HG03442 (cell line): Measurements from ENCODE around the gene TMEM258.

Source experiments
- ATAC-seq: cut with Tn5 transposase; IDR thresholded peaks from one replicate; pipeline ENCODE4 v1.9.1; 2021; ENCODE audit warnings: mild to moderate bottlenecking, moderate library complexity; ENCODE audit not compliant: unreplicated experiment

The TMEM258 gene

GRCh38 chr11:61744609-61745156, 47.7 kb downstream of the TMEM258 start:
- no peak for ATAC-seq

- ATAC-seq = no peak
Observed at GRCh38 chr11:61744181-61744580, 48.2 kb downstream of the TMEM258 start.

- ATAC-seq = no peak
Observed at GRCh38 chr11:61743486-61744095, 48.8 kb downstream of the TMEM258 start.

GRCh38 chr11:61742391-61742790, 50.0 kb downstream of the TMEM258 start:
- no peak for ATAC-seq

GRCh38 chr11:61739966-61740365, 52.4 kb downstream of the TMEM258 start:
- no peak for ATAC-seq

GRCh38 chr11:61739413-61739812, 53.0 kb downstream of the TMEM258 start:
- ATAC-seq = no peak
